Neural cell (in vitro differentiated cells): ENCODE data around the gene PRKCQ. TPM values are rescaled to one million over a fixed set of nuclear protein-coding genes. Genes with fewer than 3 reads are reported as not detected.

Experiments
- H2AFZ ChIP-seq: fragments of 200-600, 300-800 bp; sonication (generic), shearing (Covaris generic); 2 replicates; pipeline ENCODE4 v1.6.0; 2014; ENCODE audit warnings: low read depth, mild to moderate bottlenecking, antibody characterized with exemption, low read length, moderate library complexity
- H3F3A ChIP-seq: fragments of 200-600 bp; shearing (Covaris generic); 2 replicates; pipeline ENCODE4 v1.6.1; 2016; ENCODE audit warnings: mild to moderate bottlenecking, moderate library complexity, mixed read lengths, antibody characterized with exemption, low read length; ENCODE audit not compliant: insufficient read depth, poor library complexity, severe bottlenecking
- H3K27ac ChIP-seq: fragments of 200-600, 300-800 bp; sonication (generic), shearing (Covaris generic); 2 replicates; pipeline ENCODE4 v1.5.1; 2014; ENCODE audit warnings: mild to moderate bottlenecking, low read length, moderate library complexity
- H3K27me3 ChIP-seq: fragments of 300-800, 200-600 bp; sonication (generic), shearing (Covaris generic); 2 replicates; pipeline ENCODE4 v1.6.0; 2014; ENCODE audit warnings: mild to moderate bottlenecking, low read depth, low read length, moderate library complexity; ENCODE audit not compliant: insufficient read depth
- H3K36me3 ChIP-seq: fragments of 300-800, 200-600 bp; sonication (generic), shearing (Covaris generic); 2 replicates; pipeline ENCODE4 v1.5.1; 2014; ENCODE audit warnings: mild to moderate bottlenecking, antibody characterized with exemption, low read length, moderate library complexity; ENCODE audit not compliant: insufficient read depth
- H3K4me2 ChIP-seq: fragments of 300-800, 200-600 bp; sonication (generic), shearing (Covaris generic); 2 replicates; pipeline ENCODE4 v1.6.0; 2014; ENCODE audit warnings: mild to moderate bottlenecking, low read length
- H3K4me3 ChIP-seq: fragments of 300-800, 200-600 bp; sonication (generic), shearing (Covaris generic); 2 replicates; pipeline ENCODE4 v1.5.1; 2014; ENCODE audit warnings: mild to moderate bottlenecking, low read length, moderate library complexity
- H3K79me2 ChIP-seq: fragments of 200-600 bp; shearing (Covaris generic); replicated peaks from 2 replicates; pipeline ENCODE4 v1.6.0; 2014; ENCODE audit warnings: mild to moderate bottlenecking, low read length, moderate library complexity; ENCODE audit not compliant: insufficient read depth
- H3K9ac ChIP-seq: fragments of 300-800, 200-600 bp; sonication (generic), shearing (Covaris generic); 2 replicates; pipeline ENCODE4 v1.6.1; 2016; ENCODE audit warnings: mild to moderate bottlenecking, low read length, mixed read lengths
- H3K9me2 ChIP-seq: fragments of 200-600 bp; shearing (Covaris generic); 2 replicates; pipeline ENCODE4 v1.6.1; 2016; ENCODE audit warnings: mild to moderate bottlenecking, low read length, mixed read lengths; ENCODE audit not compliant: insufficient read depth
- H3K9me3 ChIP-seq: fragments of 200-600, 300-800 bp; sonication (generic), shearing (Covaris generic); 2 replicates; pipeline ENCODE4 v1.6.1; 2016; ENCODE audit warnings: mild to moderate bottlenecking, mixed run types, low read length, moderate library complexity, mixed read lengths
- H4K20me1 ChIP-seq: fragments of 200-600 bp; shearing (Covaris generic); 2 replicates; pipeline ENCODE4 v1.6.1; 2016; ENCODE audit warnings: mild to moderate bottlenecking, mixed run types; ENCODE audit not compliant: insufficient read depth
- CTCF ChIP-seq: fragments of 450-650 bp; IDR thresholded peaks from 2 replicates; pipeline ENCODE4 v1.5.1; 2014; ENCODE audit warnings: antibody characterized with exemption, mild to moderate bottlenecking, moderate library complexity; ENCODE audit not compliant: poor library complexity, severe bottlenecking
- EP300 ChIP-seq: fragments of 450-650 bp; conservative IDR thresholded peaks from 2 replicates; pipeline ENCODE4 v1.6.1; 2014; ENCODE audit warnings: antibody characterized with exemption, mild to moderate bottlenecking, moderate library complexity; ENCODE audit not compliant: poor library complexity, severe bottlenecking
- EZH2 ChIP-seq: fragments of 200-600, 300-800 bp; shearing (Covaris generic), sonication (generic); IDR thresholded peaks from 2 replicates; pipeline ENCODE4 v1.6.1; 2014; ENCODE audit warnings: antibody characterized with exemption, low read length, borderline replicate concordance, mild to moderate bottlenecking; ENCODE audit not compliant: insufficient read depth, poor library complexity, severe bottlenecking
- MXI1 ChIP-seq: fragments of 450-650 bp; conservative IDR thresholded peaks from 2 replicates; pipeline ENCODE4 v1.6.1; 2014; ENCODE audit warnings: antibody characterized with exemption, mild to moderate bottlenecking; ENCODE audit not compliant: poor library complexity, severe bottlenecking
- POLR2AphosphoS5 ChIP-seq: IDR thresholded peaks from 2 replicates; pipeline ENCODE4 v1.6.1; 2012
- RAD21 ChIP-seq: fragments of 450-650 bp; conservative IDR thresholded peaks from 2 replicates; pipeline ENCODE4 v1.6.1; 2014; ENCODE audit warnings: antibody characterized with exemption, mild to moderate bottlenecking, moderate library complexity
- REST ChIP-seq: IDR thresholded peaks from 2 replicates; pipeline ENCODE4 v1.6.1; 2012; ENCODE audit warnings: borderline replicate concordance
- SMC3 ChIP-seq: fragments of 450-650 bp; conservative IDR thresholded peaks from 2 replicates; pipeline ENCODE4 v1.6.1; 2014; ENCODE audit warnings: antibody characterized with exemption, mild to moderate bottlenecking, moderate library complexity; ENCODE audit not compliant: poor library complexity
- TAF1 ChIP-seq: IDR thresholded peaks from 2 replicates; pipeline ENCODE4 v1.6.1; 2012; ENCODE audit warnings: low read depth
- polyA plus RNA-seq: library from polyadenylated mRNA; depleted of rRNA; stranded (reverse); fragments of >200 nt; gene quantifications from 2 replicates; pipeline ENCODE4 v1.2.3, GENCODE V29; 2014

PRKCQ gene
- polyA plus RNA-seq, 1 donor from 2014 or later, result 0.61 TPM

- no peaks in the 10 kb centered on the region for H3K36me3 ChIP-seq
- no peak overlapping the region for H3K9ac ChIP-seq
- no peaks in the 10 kb centered on the region for H3F3A ChIP-seq
- no peak overlapping the region for H3K27ac ChIP-seq
- H2AFZ ChIP-seq, result no peak overlapping the region
- no peaks in the 10 kb centered on the region for H3K79me2 ChIP-seq
- H3K27me3 ChIP-seq, result no peaks in the 10 kb centered on the region
- H3K9me2 ChIP-seq, result no peaks in the 10 kb centered on the region
- no peak overlapping the region for H3K4me2 ChIP-seq
- no peaks in the 10 kb centered on the region for H4K20me1 ChIP-seq
- TF ChIP-seq EP300, result no peak
- TF ChIP-seq CTCF, result no peak
- TF ChIP-seq SMC3, result no peak
- TF ChIP-seq RAD21, result no peak
- no peak for TF ChIP-seq MXI1
- no peak for TF ChIP-seq REST
- no peak for TF ChIP-seq POLR2AphosphoS5
- no peak for TF ChIP-seq TAF1
- TF ChIP-seq EZH2, result no peak
- H3K9me3 ChIP-seq, result no peaks in the 10 kb centered on the region
- no peak overlapping the region for H3K4me3 ChIP-seq
These were observed 63.7 kb downstream of the PRKCQ start for GRCh38 chr10:6516281-6516928.

GRCh38 chr10:6514844-6515780 lies 65.0 kb downstream of the PRKCQ start:
- H3K36me3 ChIP-seq, result no peaks in the 10 kb centered on the region
- no peak overlapping the region for H3K4me3 ChIP-seq
- no peaks in the 10 kb centered on the region for H3F3A ChIP-seq

More at GRCh38 chr10:6514844-6515780, 65.0 kb downstream of the PRKCQ start:
- Histone ChIP-seq H3K79me2 (no peaks in the 10 kb centered on the region), H3K4me2 (no peak overlapping the region), H3K9me3 (no peaks in the 10 kb centered on the region), H3K9ac (no peak overlapping the region), H2AFZ (no peak overlapping the region), H4K20me1 (no peaks in the 10 kb centered on the region), H3K27me3 (no peaks in the 10 kb centered on the region), H3K9me2 (no peaks in the 10 kb centered on the region), H3K27ac (no peak overlapping the region)
- TF ChIP-seq CTCF, result no peak
- no peak for TF ChIP-seq EP300
- TF ChIP-seq EZH2, result no peak
- no peak for TF ChIP-seq POLR2AphosphoS5
